Islet precursor cell (in vitro differentiated cells): ENCODE results near the gene AMOTL1.
A peak's percentile ranks its signal among the peaks of the same experiment; 100 is the strongest.
"Not testable (repeated sequence)": the region's sequence is repeated elsewhere in the genome, so short reads cannot be mapped to it uniquely, and the experiment has no call there.

Source experiments
- DNase-seq: peaks from one replicate; pipeline ENCODE4 v3.0.0-alpha.2; 2018

The AMOTL1 gene

GRCh38 chr11:94795476-94796189 lies 27.5 kb downstream of the AMOTL1 start:
- DNase-seq, result no peak

- DNase-seq, result no peak
These were observed 28.0 kb downstream of the AMOTL1 start for GRCh38 chr11:94796190-94796580.

- no peak for DNase-seq
These were observed 28.7 kb downstream of the AMOTL1 start for GRCh38 chr11:94796863-94797262.

GRCh38 chr11:94799726-94800125 lies 31.6 kb downstream of the AMOTL1 start:
- no peak for DNase-seq

GRCh38 chr11:94800414-94800813 lies 32.3 kb downstream of the AMOTL1 start:
- no peak for DNase-seq

GRCh38 chr11:94801866-94802460 lies 33.8 kb downstream of the AMOTL1 start:
- DNase-seq, result no peak

GRCh38 chr11:94802501-94802900 lies 34.3 kb downstream of the AMOTL1 start:
- no peak for DNase-seq

- DNase-seq, result no peak
These were observed 35.3 kb downstream of the AMOTL1 start for GRCh38 chr11:94803491-94803890.

GRCh38 chr11:94804874-94805273 lies 36.7 kb downstream of the AMOTL1 start:
- DNase-seq, result no peak

GRCh38 chr11:94806014-94806413 lies 37.9 kb downstream of the AMOTL1 start:
- no peak for DNase-seq

- no peak for DNase-seq
These were observed 38.3 kb downstream of the AMOTL1 start for GRCh38 chr11:94806419-94806818.

GRCh38 chr11:94809251-94809650 lies 41.1 kb downstream of the AMOTL1 start:
- DNase-seq, result peak; percentile 79

GRCh38 chr11:94812724-94813720 lies 44.9 kb downstream of the AMOTL1 start:
- DNase-seq, result not testable (repeated sequence)

GRCh38 chr11:94814272-94814976 lies 46.3 kb downstream of the AMOTL1 start:
- no peak for DNase-seq

GRCh38 chr11:94815705-94816344 lies 47.7 kb downstream of the AMOTL1 start:
- DNase-seq, result no peak

- DNase-seq, result no peak
These were observed 52.3 kb downstream of the AMOTL1 start for GRCh38 chr11:94820480-94820879.

- no peak for DNase-seq
These were observed 53.3 kb downstream of the AMOTL1 start for GRCh38 chr11:94821439-94821838.

GRCh38 chr11:94822080-94822479 lies 53.9 kb downstream of the AMOTL1 start:
- DNase-seq, result no peak

- no peak for DNase-seq
These were observed 55.1 kb downstream of the AMOTL1 start for GRCh38 chr11:94823102-94823732.

- DNase-seq, result peak; percentile 25
These were observed 56.9 kb downstream of the AMOTL1 start for GRCh38 chr11:94825031-94825430.

GRCh38 chr11:94825481-94825880 lies 57.3 kb downstream of the AMOTL1 start:
- no peak for DNase-seq

- DNase-seq, result peak; percentile 29
These were observed 58.3 kb downstream of the AMOTL1 start for GRCh38 chr11:94826415-94826814.
